GM19193 (cell line): Measurements from ENCODE around the gene DCLK2.

ENCODE experiments used
- POLR2A ChIP-seq: IDR thresholded peaks from 4 replicates; pipeline ENCODE4 v1.6.1; 2011; ENCODE audit not compliant: insufficient read depth, insufficient read length; ENCODE audit errors: extremely low read depth

Gene DCLK2

GRCh38 chr4:150145090-150145945 lies 67.1 kb downstream of the DCLK2 start:
- TF ChIP-seq POLR2A: no peak

DNA sequence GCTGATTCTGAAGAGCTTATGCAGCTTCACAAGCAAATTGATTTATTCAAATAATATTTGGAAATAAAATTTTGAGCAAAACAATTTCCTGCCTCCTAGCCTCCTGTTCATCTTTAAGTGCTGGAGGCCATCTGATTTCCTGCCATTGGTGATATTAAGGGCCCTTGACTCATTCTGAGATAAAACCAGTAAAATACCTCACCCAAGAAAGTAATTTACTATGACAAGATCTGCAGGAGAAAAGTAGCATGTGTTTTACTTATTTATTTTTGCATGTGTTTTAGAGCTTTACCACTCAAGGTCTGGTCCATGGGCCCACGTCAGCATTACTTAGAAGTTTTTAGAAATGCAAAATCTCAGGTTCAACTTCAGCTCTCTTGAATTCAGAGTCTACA lies 67.7 kb downstream of the DCLK2 start:
- TF ChIP-seq POLR2A: no peak

DNA sequence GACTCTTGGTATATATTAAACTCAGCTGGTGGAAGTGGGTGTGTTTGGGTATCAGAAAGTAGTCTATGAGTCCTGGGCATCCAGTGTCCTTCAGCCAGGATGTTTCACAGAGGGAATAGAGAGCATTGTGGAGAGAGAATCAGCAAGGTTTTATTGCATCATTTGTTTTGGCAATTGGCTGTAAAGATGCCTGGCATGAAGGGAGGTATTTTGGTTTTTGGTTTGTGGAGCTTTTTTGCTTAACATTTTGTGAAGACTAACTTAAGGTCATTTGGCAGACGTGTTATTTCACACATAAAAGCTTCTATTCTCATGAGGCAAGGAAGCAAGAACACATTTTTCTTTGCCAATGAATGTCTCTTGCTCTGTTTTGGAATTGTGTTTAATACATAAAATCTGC lies 71.1 kb downstream of the DCLK2 start:
- no peak for TF ChIP-seq POLR2A

- TF ChIP-seq POLR2A: no peak
Observed at GRCh38 chr4:150150629-150151062, 72.4 kb downstream of the DCLK2 start.

DNA sequence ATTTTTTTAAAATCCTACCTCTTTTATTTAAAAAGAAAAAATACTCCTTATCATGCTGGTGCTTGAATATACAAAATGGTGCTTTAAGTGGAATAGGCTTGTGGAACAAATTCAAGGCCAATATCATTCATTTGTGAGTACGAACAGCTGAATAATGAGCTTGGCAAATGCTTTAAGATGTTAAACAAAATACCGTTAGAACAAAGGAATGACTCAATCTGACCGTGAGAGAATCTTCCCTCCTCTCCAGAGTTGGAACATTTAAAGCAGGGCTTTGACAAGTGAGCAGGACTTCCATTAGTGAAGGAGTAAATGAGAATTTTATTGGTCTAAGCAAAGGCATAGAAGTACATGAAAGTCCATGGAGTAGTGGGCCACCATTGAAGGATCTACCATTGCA lies 74.5 kb downstream of the DCLK2 start:
- no peak for TF ChIP-seq POLR2A

DNA sequence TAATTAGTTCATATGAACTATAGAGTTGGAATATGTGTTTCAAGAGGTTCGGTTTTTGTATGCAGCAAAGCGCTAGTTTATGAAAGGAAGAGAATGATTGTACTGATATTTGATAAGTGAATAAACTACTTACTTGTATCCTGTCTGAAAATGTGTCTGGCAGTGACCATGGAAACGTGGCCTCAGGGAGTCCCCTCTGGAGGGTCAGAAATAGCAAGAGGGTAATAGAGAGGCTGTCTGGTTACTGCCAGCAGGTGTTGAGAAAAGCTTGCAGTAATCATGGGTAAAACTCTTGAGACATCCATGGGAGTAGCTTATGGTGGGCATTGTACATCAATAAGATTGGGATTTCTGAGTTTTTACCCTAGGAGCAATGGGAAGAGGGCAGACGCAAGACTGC lies 77.1 kb downstream of the DCLK2 start:
- no peak for TF ChIP-seq POLR2A

DNA sequence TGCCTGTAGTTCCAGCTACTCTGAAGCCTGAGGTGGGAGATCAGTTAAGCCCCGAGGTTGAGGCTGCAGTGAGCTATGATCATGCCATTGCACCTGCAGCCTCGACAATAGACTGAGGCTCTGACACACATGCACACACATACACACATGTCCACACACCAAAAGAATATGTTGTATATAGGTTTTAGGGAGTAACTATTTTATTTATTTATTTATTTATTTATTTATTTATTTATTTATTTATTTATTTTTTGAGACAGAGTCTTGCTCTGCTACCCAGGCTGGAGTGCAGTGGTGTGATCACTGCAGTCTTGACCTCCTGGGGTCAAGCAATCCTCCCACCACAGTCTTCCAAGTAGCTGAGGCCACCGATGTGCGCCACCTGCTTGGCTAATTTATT lies 78.3 kb downstream of the DCLK2 start:
- no peak for TF ChIP-seq POLR2A

GRCh38 chr4:150158041-150158440 lies 79.8 kb downstream of the DCLK2 start:
- TF ChIP-seq POLR2A: no peak

GRCh38 chr4:150160473-150160872 lies 82.2 kb downstream of the DCLK2 start:
- no peak for TF ChIP-seq POLR2A

GRCh38 chr4:150161109-150161508 lies 82.9 kb downstream of the DCLK2 start:
- TF ChIP-seq POLR2A: no peak

DNA sequence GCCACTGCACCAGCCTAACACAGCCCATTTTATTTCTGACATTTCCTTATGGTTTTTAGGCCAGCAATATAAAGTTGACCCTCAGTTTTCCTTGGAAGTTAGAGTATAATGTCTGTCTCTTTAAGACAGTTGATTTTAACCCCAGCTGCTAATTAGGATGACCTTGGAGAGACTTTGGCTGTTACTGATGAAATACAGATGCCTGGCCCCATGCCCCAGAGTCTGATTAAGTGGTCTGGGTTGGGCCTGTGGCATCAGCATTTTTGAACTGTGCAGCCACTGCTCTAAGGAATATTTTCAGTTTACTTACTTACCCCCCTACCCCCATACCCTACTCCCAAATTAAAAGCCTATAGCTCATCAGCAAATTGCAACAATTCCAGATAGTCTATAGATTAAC lies 85.8 kb downstream of the DCLK2 start:
- TF ChIP-seq POLR2A: no peak

DNA sequence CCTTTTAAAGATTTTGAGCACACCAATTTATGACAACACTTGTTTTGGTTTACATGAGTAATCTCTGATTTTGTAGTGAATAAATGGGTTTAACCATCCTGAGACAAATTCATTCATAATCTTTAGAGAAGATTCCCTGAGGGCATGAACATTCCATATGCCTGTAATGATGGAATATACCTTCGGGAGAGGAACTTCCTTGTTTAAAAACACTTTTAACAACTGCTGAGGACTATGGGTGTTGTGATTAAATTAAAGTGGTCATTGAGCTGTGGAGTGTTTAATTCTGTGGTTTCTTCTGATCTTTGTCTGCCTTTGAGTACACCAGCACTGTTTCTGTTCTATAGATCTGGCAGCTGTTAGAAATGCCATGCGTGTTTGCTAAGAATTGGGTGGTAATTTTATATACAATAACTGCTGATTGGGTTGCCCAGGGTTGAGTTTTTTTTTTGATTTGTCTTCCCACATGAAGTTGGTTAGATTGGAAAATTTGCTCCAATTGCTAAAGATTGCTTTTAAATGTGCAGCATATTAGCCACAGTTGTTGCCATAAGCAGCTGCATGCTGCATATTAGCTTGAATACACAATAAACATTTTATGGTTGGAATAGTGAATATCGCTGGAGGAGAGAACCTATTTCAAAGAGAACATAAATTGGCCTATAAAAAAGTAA lies 86.8 kb downstream of the DCLK2 start:
- TF ChIP-seq POLR2A: no peak

DNA sequence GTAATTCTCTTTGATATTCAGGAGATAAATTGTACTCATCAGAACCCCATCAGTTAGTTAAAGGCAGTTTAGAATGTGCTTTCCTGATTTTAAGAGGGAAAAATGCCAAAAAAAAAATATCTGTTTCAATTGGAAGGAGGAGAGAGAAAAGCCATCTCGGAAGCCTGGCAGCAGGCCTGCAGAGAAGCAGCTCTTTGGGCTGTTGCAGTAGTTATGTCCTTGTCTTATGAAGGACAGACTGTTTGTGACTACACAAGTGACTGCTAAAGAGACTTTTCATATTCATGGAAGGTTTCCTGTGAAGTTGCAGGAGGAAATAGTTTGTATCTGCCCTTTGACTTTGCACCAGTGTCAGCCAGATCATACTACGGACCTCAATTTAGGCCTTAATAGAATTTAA lies 88.8 kb downstream of the DCLK2 start:
- TF ChIP-seq POLR2A: no peak

GRCh38 chr4:150173432-150173861 lies 95.2 kb downstream of the DCLK2 start:
- TF ChIP-seq POLR2A: no peak

DNA sequence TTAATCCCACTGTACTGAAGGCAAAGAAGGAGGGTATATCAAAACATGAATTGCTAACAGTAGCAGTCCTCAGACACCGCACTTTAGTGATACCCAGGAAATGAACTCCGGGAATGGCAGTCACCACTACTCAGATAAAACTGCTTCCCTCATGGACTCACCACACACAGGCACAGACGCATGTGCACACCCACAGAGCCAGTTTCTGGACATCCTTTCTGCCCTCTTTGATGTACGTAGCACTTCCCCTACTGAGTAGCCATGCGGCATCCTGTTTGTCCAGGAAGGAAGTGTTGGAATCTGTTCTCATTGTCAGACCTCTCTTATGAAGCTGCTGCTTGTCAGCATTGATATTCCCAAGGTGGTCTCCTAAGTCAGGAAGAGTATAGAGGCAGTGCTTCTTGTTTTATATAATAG lies 95.7 kb downstream of the DCLK2 start:
- TF ChIP-seq POLR2A: no peak

DNA sequence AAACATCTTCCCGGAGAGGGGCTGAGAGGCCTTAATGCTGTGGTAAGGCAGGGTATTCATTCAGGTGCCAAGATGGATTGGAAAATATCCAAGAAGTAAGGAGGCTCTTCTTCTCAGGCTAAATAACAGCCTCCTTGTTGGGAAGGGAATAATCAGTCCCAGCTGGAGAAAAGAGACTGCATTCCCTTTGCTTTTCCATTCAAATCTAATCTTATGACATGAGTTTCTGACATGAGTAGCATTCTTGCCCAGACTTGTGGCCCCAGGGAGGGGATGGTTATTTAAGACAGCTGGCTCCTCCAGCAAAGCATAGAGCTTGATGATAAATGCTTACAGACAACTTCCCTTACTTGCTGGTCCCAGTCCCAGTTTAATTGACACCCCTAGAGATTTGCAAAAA lies 98.3 kb downstream of the DCLK2 start:
- TF ChIP-seq POLR2A: no peak
